H9 (cell line): ENCODE measurements around the gene PHLDA2. TPM values are rescaled to one million over a fixed set of nuclear protein-coding genes. Genes with fewer than 3 reads are reported as not detected.

Source experiments
- DNase-seq: peaks from one replicate; pipeline ENCODE4 v3.0.0-alpha.2; 2017
- H2AFZ ChIP-seq: one replicate; pipeline ENCODE4 v1.6.1; 2013; ENCODE audit warnings: mild to moderate bottlenecking, low read length, control low read depth, moderate library complexity
- H2AK5ac ChIP-seq: 2 replicates; pipeline ENCODE4 v1.6.1; 2013; ENCODE audit warnings: low read length, control low read depth, mixed read lengths; ENCODE audit not compliant: insufficient read length
- H2BK120ac ChIP-seq: one replicate; pipeline ENCODE4 v1.6.1; 2013; ENCODE audit warnings: low read depth, mild to moderate bottlenecking, low read length, control low read depth, inconsistent platforms; ENCODE audit not compliant: poor library complexity, severe bottlenecking
- H2BK12ac ChIP-seq: 2 replicates; pipeline ENCODE4 v1.6.1; 2013; ENCODE audit warnings: low read length, control low read depth, mixed read lengths, low read depth; ENCODE audit not compliant: insufficient read length
- H2BK15ac ChIP-seq: 2 replicates; pipeline ENCODE4 v1.6.1; 2013; ENCODE audit warnings: low read depth, low read length, control low read depth
- H2BK20ac ChIP-seq: one replicate; pipeline ENCODE4 v1.6.1; 2013; ENCODE audit warnings: low read depth, mild to moderate bottlenecking, low read length, control low read depth, inconsistent platforms; ENCODE audit not compliant: poor library complexity, severe bottlenecking
- H2BK5ac ChIP-seq: 2 replicates; pipeline ENCODE4 v1.6.1; 2013; ENCODE audit warnings: low read length, control low read depth, mixed read lengths; ENCODE audit not compliant: insufficient read length
- H3K14ac ChIP-seq: 2 replicates; pipeline ENCODE4 v1.6.1; 2013; ENCODE audit warnings: low read length, control low read depth; ENCODE audit not compliant: insufficient read depth
- H3K18ac ChIP-seq: 2 replicates; pipeline ENCODE4 v1.6.1; 2013; ENCODE audit warnings: low read depth, mild to moderate bottlenecking, mixed read lengths, low read length, control low read depth; ENCODE audit not compliant: insufficient read length
- H3K23ac ChIP-seq: 2 replicates; pipeline ENCODE4 v1.6.1; 2013; ENCODE audit warnings: low read length, control low read depth, mixed read lengths, low read depth; ENCODE audit not compliant: insufficient read length
- H3K23me2 ChIP-seq: 2 replicates; pipeline ENCODE4 v1.6.1; 2013; ENCODE audit warnings: low read depth, mild to moderate bottlenecking, mixed read lengths, low read length, control low read depth; ENCODE audit not compliant: insufficient read length, poor library complexity, severe bottlenecking
- H3K27ac ChIP-seq: 2 replicates; pipeline ENCODE4 v1.5.1; 2013; ENCODE audit warnings: low read length, control low read depth, mixed read lengths, low read depth; ENCODE audit not compliant: insufficient read length
- H3K27me3 ChIP-seq: 2 replicates; pipeline ENCODE4 v1.6.1; 2013; ENCODE audit warnings: low read length, control low read depth, inconsistent platforms; ENCODE audit not compliant: insufficient read depth
- H3K4ac ChIP-seq: 2 replicates; pipeline ENCODE4 v1.6.1; 2013; ENCODE audit warnings: low read depth, mild to moderate bottlenecking, control low read depth, inconsistent platforms, low read length, moderate library complexity
- H3K4me1 ChIP-seq: 2 replicates; pipeline ENCODE4 v1.6.1; 2013; ENCODE audit warnings: low read length, control low read depth, inconsistent platforms; ENCODE audit not compliant: insufficient read depth
- H3K4me2 ChIP-seq: 2 replicates; pipeline ENCODE4 v1.6.1; 2013; ENCODE audit warnings: low read length, control low read depth, mixed read lengths; ENCODE audit not compliant: insufficient read length, insufficient read depth
- H3K56ac ChIP-seq: 2 replicates; pipeline ENCODE4 v1.6.1; 2013; ENCODE audit warnings: low read depth, mild to moderate bottlenecking, mixed read lengths, low read length, control low read depth; ENCODE audit not compliant: insufficient read length
- H3K79me1 ChIP-seq: 2 replicates; pipeline ENCODE4 v1.6.1; 2013; ENCODE audit warnings: low read depth, mild to moderate bottlenecking, moderate library complexity, low read length, control low read depth, inconsistent platforms; ENCODE audit not compliant: insufficient read depth, poor library complexity, severe bottlenecking
- H3K79me2 ChIP-seq: 2 replicates; pipeline ENCODE4 v1.6.1; 2013; ENCODE audit warnings: low read length, control low read depth, inconsistent platforms; ENCODE audit not compliant: insufficient read depth
- H3K9ac ChIP-seq: 2 replicates; pipeline ENCODE4 v1.6.1; 2013; ENCODE audit warnings: low read length, control low read depth, mixed read lengths; ENCODE audit not compliant: insufficient read length; ENCODE audit errors: extremely low read depth
- H3K9me3 ChIP-seq: one replicate; pipeline ENCODE4 v1.6.1; 2013; ENCODE audit warnings: low read depth, low read length, inconsistent platforms; ENCODE audit not compliant: control insufficient read depth
- H3T11ph ChIP-seq: one replicate; pipeline ENCODE4 v1.6.1; 2013; ENCODE audit warnings: mild to moderate bottlenecking, low read length, control low read depth, inconsistent platforms
- H4K20me1 ChIP-seq: one replicate; pipeline ENCODE4 v1.6.1; 2013; ENCODE audit not compliant: control insufficient read depth, insufficient read length, insufficient read depth
- H4K5ac ChIP-seq: 2 replicates; pipeline ENCODE4 v1.6.1; 2013; ENCODE audit warnings: low read depth, mild to moderate bottlenecking, mixed read lengths, low read length, control low read depth; ENCODE audit not compliant: insufficient read length
- H4K8ac ChIP-seq: replicated peaks from 2 replicates; pipeline ENCODE4 v1.6.1; 2013; ENCODE audit warnings: low read length, control low read depth, mixed read lengths, low read depth; ENCODE audit not compliant: insufficient read length
- H4K91ac ChIP-seq: 2 replicates; pipeline ENCODE4 v1.6.1; 2013; ENCODE audit warnings: low read depth, mild to moderate bottlenecking, moderate library complexity, mixed read lengths, low read length, control low read depth; ENCODE audit not compliant: insufficient read length
- H3K27ac Mint-ChIP-seq, 3 experiments: 2 replicates in 2 of 3; 3 replicates in 1 of 3; pipeline ENCODE4 v1.8.0; 2020 to 2021; ENCODE audit warnings: mixed read lengths in 3 of 3, mild to moderate bottlenecking in 1 of 3, moderate library complexity in 1 of 3
- H3K27me3 Mint-ChIP-seq: 2 replicates; pipeline ENCODE4 v1.8.0; 2021; ENCODE audit warnings: low read depth, mild to moderate bottlenecking, moderate library complexity, mixed read lengths
- H3K36me3 Mint-ChIP-seq, 3 experiments: 2 replicates in 2 of 3; 3 replicates in 1 of 3; pipeline ENCODE4 v1.8.0; 2020 to 2021; ENCODE audit warnings: low read depth in 3 of 3, mixed read lengths in 3 of 3; ENCODE audit not compliant: insufficient read depth in 1 of 3
- H3K4me1 Mint-ChIP-seq, 2 experiments: 2 replicates each; pipeline ENCODE4 v1.8.0; 2020; ENCODE audit warnings: mixed read lengths in 2 of 2
- H3K4me3 Mint-ChIP-seq, 2 experiments: 2 replicates in 1 of 2; 3 replicates in 1 of 2; pipeline ENCODE4 v1.8.0; 2020 to 2021; ENCODE audit warnings: mild to moderate bottlenecking in 2 of 2, mixed read lengths in 2 of 2, moderate library complexity in 1 of 2
- H3K9me3 Mint-ChIP-seq, 2 experiments: 2 replicates in 1 of 2; 3 replicates in 1 of 2; pipeline ENCODE4 v1.8.0; 2020; ENCODE audit warnings: mild to moderate bottlenecking in 2 of 2, mixed read lengths in 2 of 2, moderate library complexity in 1 of 2
- CTCF ChIP-seq: fragments of 200-600 bp; sonication (generic); conservative IDR thresholded peaks from 3 replicates; pipeline ENCODE4 v1.8.0; 2021; ENCODE audit warnings: antibody characterized with exemption, mild to moderate bottlenecking
- WGBS: extraction: QIAGEN DNeasy Blood & Tissue Kit; methylation state at CpG from one replicate; pipeline ENCODE4 v1.1.7; 2013; ENCODE audit warnings: missing lambda C conversion rate, low lambda C conversion rate, mixed read lengths; ENCODE audit not compliant: insufficient read length; ENCODE audit errors: extremely low coverage; 5-methylcytosine and 5-hydroxymethylcytosine counted together
- total RNA-seq: library from RNA; stranded (reverse); gene quantifications from 2 replicates; pipeline ENCODE4 v1.2.1, GENCODE V29; 2021

The PHLDA2 gene
- total RNA-seq, 1 experiment from 2014 or later: 42.8 TPM

GRCh38 chr11:2944530-2944929 lies 15.3 kb upstream of the PHLDA2 start:
- no peak overlapping the region for H3K4me2 ChIP-seq
- H2BK20ac ChIP-seq: no peak overlapping the region
- no peak overlapping the region for H3K18ac ChIP-seq
- no peaks in the 10 kb centered on the region for H3K79me2 ChIP-seq
- WGBS: no CpG with 5 or more reads among the region's 24 CpGs
- H2BK15ac ChIP-seq: no peak overlapping the region
- H3T11ph ChIP-seq: no peak overlapping the region
- H3K4me1 ChIP-seq: peaks cover 5% of the 10 kb centered on the region; the same call in 1 of the 2 replicates
- H3K4ac ChIP-seq: no peak overlapping the region
- Mint-ChIP-seq H3K27me3 (peaks cover 2% of the 10 kb centered on the region; the same call in 1 of the 2 replicates), H3K4me1 (peaks cover 32 to 38% of the 10 kb centered on the region in 2 experiments), H3K9me3 (peaks cover 4% of the 10 kb centered on the region in 2 experiments), H3K4me3 (no peak overlapping the region; a peak in 1 of 5 replicates), H3K27ac (no peak overlapping the region), H3K36me3 (peaks cover 34 to 58% (median 52%) of the 10 kb centered on the region in 3 experiments)
- H3K23ac ChIP-seq: no peak overlapping the region
- DNase-seq: no peak
- H4K8ac ChIP-seq: no peak overlapping the region
- no peak overlapping the region for H2BK12ac ChIP-seq
- H2AK5ac ChIP-seq: no peak overlapping the region
- H2BK120ac ChIP-seq: no peak overlapping the region
- no peak overlapping the region for H3K14ac ChIP-seq
- H2AFZ ChIP-seq: no peak overlapping the region
- no peak overlapping the region for H4K91ac ChIP-seq
- no peaks in the 10 kb centered on the region for H3K27me3 ChIP-seq
- no peak overlapping the region for H2BK5ac ChIP-seq
- no peak overlapping the region for H4K5ac ChIP-seq
- H4K20me1 ChIP-seq: no peaks in the 10 kb centered on the region
- no peak overlapping the region for H3K56ac ChIP-seq
- H3K9ac ChIP-seq: no peak overlapping the region
- no peak; the same call in 2 of the 3 replicates for TF ChIP-seq CTCF
- H3K23me2 ChIP-seq: no peaks in the 10 kb centered on the region
- H3K9me3 ChIP-seq: no peaks in the 10 kb centered on the region
- no peak overlapping the region for H3K27ac ChIP-seq
- H3K79me1 ChIP-seq: no peaks in the 10 kb centered on the region
